PC-3 (cell line): ENCODE data around the gene ADK.

Source experiments
- EZH2 ChIP-seq: fragments of 300-600 bp; sonication (generic); IDR thresholded peaks from one replicate; pipeline ENCODE4 v1.6.1; 2017; ENCODE audit warnings: antibody characterized with exemption, mild to moderate bottlenecking, low read length; ENCODE audit not compliant: unreplicated experiment
- EZH2phosphoT487 ChIP-seq: fragments of 300-600 bp; sonication (generic); IDR thresholded peaks from 2 replicates; pipeline ENCODE4 v1.6.1; 2018; ENCODE audit warnings: mild to moderate bottlenecking, antibody characterized with exemption, low read length, borderline replicate concordance
- TF ChIP-seq, protein P1 (sequence below): fragments of 300-600 bp; sonication (generic); conservative IDR thresholded peaks from 2 replicates; pipeline ENCODE4 v1.5.1; 2017; ENCODE audit warnings: antibody characterized with exemption, low read depth, mild to moderate bottlenecking, low read length

DNA sequence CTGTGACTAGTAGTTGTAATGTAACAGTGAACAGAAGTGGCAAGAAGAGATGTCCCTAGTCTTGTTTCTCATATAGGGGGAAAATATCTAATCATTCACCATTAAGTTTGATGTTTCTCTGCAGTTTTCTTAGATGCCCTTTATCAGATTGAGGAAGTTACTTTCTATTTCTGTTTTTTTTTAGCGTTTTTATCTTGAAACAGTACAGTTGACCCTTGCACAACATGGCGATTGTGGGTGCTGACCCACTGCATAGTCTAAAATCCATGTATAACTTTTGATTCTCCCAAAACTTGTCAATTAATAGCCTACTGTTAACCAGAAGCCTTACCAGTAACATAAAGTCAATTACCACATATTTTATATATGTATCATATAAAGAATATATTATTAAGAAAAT is 192.0 kb downstream of the ADK start:
- TF ChIP-seq, protein P1, sequence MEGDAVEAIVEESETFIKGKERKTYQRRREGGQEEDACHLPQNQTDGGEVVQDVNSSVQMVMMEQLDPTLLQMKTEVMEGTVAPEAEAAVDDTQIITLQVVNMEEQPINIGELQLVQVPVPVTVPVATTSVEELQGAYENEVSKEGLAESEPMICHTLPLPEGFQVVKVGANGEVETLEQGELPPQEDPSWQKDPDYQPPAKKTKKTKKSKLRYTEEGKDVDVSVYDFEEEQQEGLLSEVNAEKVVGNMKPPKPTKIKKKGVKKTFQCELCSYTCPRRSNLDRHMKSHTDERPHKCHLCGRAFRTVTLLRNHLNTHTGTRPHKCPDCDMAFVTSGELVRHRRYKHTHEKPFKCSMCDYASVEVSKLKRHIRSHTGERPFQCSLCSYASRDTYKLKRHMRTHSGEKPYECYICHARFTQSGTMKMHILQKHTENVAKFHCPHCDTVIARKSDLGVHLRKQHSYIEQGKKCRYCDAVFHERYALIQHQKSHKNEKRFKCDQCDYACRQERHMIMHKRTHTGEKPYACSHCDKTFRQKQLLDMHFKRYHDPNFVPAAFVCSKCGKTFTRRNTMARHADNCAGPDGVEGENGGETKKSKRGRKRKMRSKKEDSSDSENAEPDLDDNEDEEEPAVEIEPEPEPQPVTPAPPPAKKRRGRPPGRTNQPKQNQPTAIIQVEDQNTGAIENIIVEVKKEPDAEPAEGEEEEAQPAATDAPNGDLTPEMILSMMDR, result no peak
- TF ChIP-seq EZH2phosphoT487 (no peak), EZH2 (no peak)
